ENCODE measurements around the gene NUP214.
"Not testable (repeated sequence)": the region's sequence is repeated elsewhere in the genome, so short reads cannot be mapped to it uniquely, and the experiment has no call there.

- TF ChIP-seq CTCF, POLR2A (IDR thresholded peaks at IDR 0.05): not testable (repeated sequence)
These were observed 118.9 kb downstream of the NUP214 start for GRCh38 chr9:131244331-131244730.

All from adrenal gland (tissue), 5 donors.